SJCRH30 (cell line): ENCODE results near the gene SEMA4B. TPM values are rescaled to one million over a fixed set of nuclear protein-coding genes. Genes with fewer than 3 reads are reported as not detected.
"Not testable (repeated sequence)": the region's sequence is repeated elsewhere in the genome, so short reads cannot be mapped to it uniquely, and the experiment has no call there.

Experiments
- DNase-seq, 2 experiments: peaks; one replicate each; pipeline ENCODE4 v3.0.0-alpha.2; 2015 to 2020
- H3K27ac ChIP-seq: fragments of 250-450 bp; sonication (Bioruptor Pico); 2 replicates; pipeline ENCODE4 v1.5.1; 2020; ENCODE audit warnings: mild to moderate bottlenecking, moderate library complexity
- H3K27me3 ChIP-seq: fragments of 250-450 bp; sonication (Bioruptor Pico); 2 replicates; pipeline ENCODE4 v1.5.1; 2020; ENCODE audit warnings: mild to moderate bottlenecking, moderate library complexity
- H3K36me3 ChIP-seq: fragments of 250-450 bp; sonication (Bioruptor Pico); 2 replicates; pipeline ENCODE4 v1.5.1; 2020; ENCODE audit warnings: mild to moderate bottlenecking, moderate library complexity
- H3K4me1 ChIP-seq: fragments of 250-450 bp; sonication (Bioruptor Pico); 2 replicates; pipeline ENCODE4 v1.5.1; 2020; ENCODE audit warnings: mild to moderate bottlenecking, moderate library complexity
- H3K4me3 ChIP-seq: fragments of 250-450 bp; sonication (Bioruptor Pico); 2 replicates; pipeline ENCODE4 v1.5.1; 2020; ENCODE audit warnings: mild to moderate bottlenecking, moderate library complexity
- H3K9me3 ChIP-seq: fragments of 250-450 bp; sonication (Bioruptor Pico); replicated peaks from 2 replicates; pipeline ENCODE4 v1.5.1; 2020; ENCODE audit warnings: mild to moderate bottlenecking, moderate library complexity
- total RNA-seq: library from RNA; depleted of rRNA; stranded (reverse); fragments of >200 nt; shearing (Covaris generic); gene quantifications from 2 replicates; pipeline ENCODE4 v1.2.3, GENCODE V29; 2014; rRNA removed

The SEMA4B gene
- total RNA-seq, result 2.1 and 2.2 TPM in 2 replicates

GRCh38 chr15:90201130-90201943 is at the start of gene SEMA4B:
SEMA4B (plus strand) TSS chr15:90201330; CDS start chr15:90201579, 249 bp downstream.
- Histone ChIP-seq H3K9me3 (no peaks in the 10 kb centered on the region), H3K36me3 (no peaks in the 10 kb centered on the region), H3K27ac (no peak within 1 kb of the TSS), H3K27me3 (peaks cover 20% of the 10 kb centered on the region), H3K4me1 (0 out of 2 replicates have a peak, but pooled peaks cover 3% of the 10 kb centered on the region), H3K4me3 (peak within 1 kb of the TSS; percentile 98)
- peak; percentile 64 to 72 for DNase-seq

- Histone ChIP-seq H3K36me3 (no peaks in the 10 kb centered on the region), H3K27me3 (no peaks in the 10 kb centered on the region; the same call in 1 of the 2 replicates), H3K9me3 (no peaks in the 10 kb centered on the region), H3K27ac (no peak overlapping the region), H3K4me1 (peaks cover 7% of the 10 kb centered on the region), H3K4me3 (no peak overlapping the region)
- DNase-seq, result no peak
Measured at GRCh38 chr15:90151989-90152645, 49.0 kb upstream of the SEMA4B start.

- no peaks in the 10 kb centered on the region for H3K9me3 ChIP-seq
- DNase-seq, result no peak
- H3K4me3 ChIP-seq, result no peak overlapping the region
- H3K27ac ChIP-seq, result no peak overlapping the region
- no peaks in the 10 kb centered on the region; the same call in 1 of the 2 replicates for H3K27me3 ChIP-seq
- no peaks in the 10 kb centered on the region for H3K36me3 ChIP-seq
- H3K4me1 ChIP-seq, result peaks cover 7% of the 10 kb centered on the region
Measured at GRCh38 chr15:90153658-90154057, 47.5 kb upstream of the SEMA4B start.

GRCh38 chr15:90154246-90154645 is 46.9 kb upstream of the SEMA4B start:
- Histone ChIP-seq H3K4me3 (no peak overlapping the region), H3K27ac (no peak overlapping the region), H3K27me3 (no peaks in the 10 kb centered on the region; the same call in 1 of the 2 replicates), H3K9me3 (no peaks in the 10 kb centered on the region), H3K36me3 (no peaks in the 10 kb centered on the region), H3K4me1 (peaks cover 7% of the 10 kb centered on the region)
- no peak for DNase-seq

GRCh38 chr15:90154861-90155626 is 46.1 kb upstream of the SEMA4B start:
- Histone ChIP-seq H3K27ac (no peak overlapping the region), H3K9me3 (no peaks in the 10 kb centered on the region), H3K4me3 (no peak overlapping the region), H3K27me3 (no peaks in the 10 kb centered on the region; the same call in 1 of the 2 replicates), H3K4me1 (peaks cover 7% of the 10 kb centered on the region), H3K36me3 (no peaks in the 10 kb centered on the region)
- DNase-seq, result peak; percentile 30 to 44

GRCh38 chr15:90159213-90159612 is 41.9 kb upstream of the SEMA4B start:
- no peak for DNase-seq
- H3K27ac ChIP-seq, result no peak overlapping the region
- H3K27me3 ChIP-seq, result no peaks in the 10 kb centered on the region; the same call in 1 of the 2 replicates

GRCh38 chr15:90160781-90161727 is 40.1 kb upstream of the SEMA4B start:
- H3K27ac ChIP-seq, result no peak overlapping the region

More at GRCh38 chr15:90159213-90159612, 41.9 kb upstream of the SEMA4B start:
- H3K4me3 ChIP-seq, result no peak overlapping the region
- peaks cover 7% of the 10 kb centered on the region for H3K4me1 ChIP-seq
- no peaks in the 10 kb centered on the region for H3K36me3 ChIP-seq
- no peaks in the 10 kb centered on the region for H3K9me3 ChIP-seq

GRCh38 chr15:90161950-90162361 is 39.2 kb upstream of the SEMA4B start:
- Histone ChIP-seq H3K4me1 (no peaks in the 10 kb centered on the region; the same call in 1 of the 2 replicates), H3K36me3 (no peaks in the 10 kb centered on the region), H3K9me3 (no peaks in the 10 kb centered on the region), H3K27me3 (no peaks in the 10 kb centered on the region; the same call in 1 of the 2 replicates), H3K27ac (no peak overlapping the region), H3K4me3 (no peak overlapping the region)
- no peak for DNase-seq

More at GRCh38 chr15:90160781-90161727, 40.1 kb upstream of the SEMA4B start:
- DNase-seq, result no peak
- no peaks in the 10 kb centered on the region for H3K36me3 ChIP-seq
- H3K4me3 ChIP-seq, result no peak overlapping the region
- H3K27me3 ChIP-seq, result no peaks in the 10 kb centered on the region; the same call in 1 of the 2 replicates
- no peaks in the 10 kb centered on the region for H3K9me3 ChIP-seq
- H3K4me1 ChIP-seq, result no peaks in the 10 kb centered on the region; the same call in 1 of the 2 replicates

- no peak for DNase-seq
- Histone ChIP-seq H3K27me3 (no peaks in the 10 kb centered on the region; the same call in 1 of the 2 replicates), H3K36me3 (no peaks in the 10 kb centered on the region), H3K27ac (no peak overlapping the region), H3K4me1 (no peaks in the 10 kb centered on the region; the same call in 1 of the 2 replicates), H3K4me3 (no peak overlapping the region), H3K9me3 (no peaks in the 10 kb centered on the region)
Measured at GRCh38 chr15:90162956-90163355, 38.2 kb upstream of the SEMA4B start.

- H3K4me3 ChIP-seq, H3K27me3 ChIP-seq, DNase-seq, H3K4me1 ChIP-seq, H3K27ac ChIP-seq, H3K9me3 ChIP-seq, H3K36me3 ChIP-seq: not testable (repeated sequence)
Measured at GRCh38 chr15:90164239-90164638, 36.9 kb upstream of the SEMA4B start.

- no peaks in the 10 kb centered on the region; the same call in 1 of the 2 replicates for H3K4me1 ChIP-seq
- H3K27ac ChIP-seq, result no peak overlapping the region
- DNase-seq, result no peak
Measured at GRCh38 chr15:90165157-90165556, 36.0 kb upstream of the SEMA4B start.

GRCh38 chr15:90165659-90166489 is 35.3 kb upstream of the SEMA4B start:
- no peaks in the 10 kb centered on the region for H3K9me3 ChIP-seq
- H3K36me3 ChIP-seq, result no peaks in the 10 kb centered on the region
- H3K4me1 ChIP-seq, result no peaks in the 10 kb centered on the region; the same call in 1 of the 2 replicates
- DNase-seq, result peak; percentile 64
- H3K27ac ChIP-seq, result no peak overlapping the region
- H3K27me3 ChIP-seq, result peaks cover 4% of the 10 kb centered on the region; the same call in 1 of the 2 replicates
- H3K4me3 ChIP-seq, result no peak overlapping the region

More at GRCh38 chr15:90165157-90165556, 36.0 kb upstream of the SEMA4B start:
- peaks cover 4% of the 10 kb centered on the region; the same call in 1 of the 2 replicates for H3K27me3 ChIP-seq
- no peaks in the 10 kb centered on the region for H3K9me3 ChIP-seq
- no peak overlapping the region for H3K4me3 ChIP-seq
- no peaks in the 10 kb centered on the region for H3K36me3 ChIP-seq

- Histone ChIP-seq H3K36me3 (no peaks in the 10 kb centered on the region), H3K27me3 (peaks cover 4% of the 10 kb centered on the region; the same call in 1 of the 2 replicates), H3K4me3 (no peak overlapping the region), H3K27ac (no peak overlapping the region), H3K9me3 (no peaks in the 10 kb centered on the region), H3K4me1 (no peaks in the 10 kb centered on the region; the same call in 1 of the 2 replicates)
- DNase-seq, result no peak
Measured at GRCh38 chr15:90167121-90167520, 34.0 kb upstream of the SEMA4B start.
